DND-41 (cell line): ENCODE measurements around the gene CLEC19A.

Source experiments
- ATAC-seq: fragments of 200-7000 bp; cut with Tn5 transposase; 3 replicates; pipeline ENCODE4 v1.9.1; 2021; ENCODE audit warnings: low read depth; ENCODE audit not compliant: insufficient read depth
- DNase-seq: peaks from one replicate; pipeline ENCODE4 v3.0.0-alpha.2; 2020
- H2AFZ ChIP-seq: 2 replicates; pipeline ENCODE4 v1.6.0; 2012; ENCODE audit warnings: low read depth, low read length
- H3K27ac ChIP-seq: 2 replicates; pipeline ENCODE4 v1.5.1; 2012; ENCODE audit warnings: low read length, inconsistent platforms
- H3K27me3 ChIP-seq: fragments of 200-600 bp; sonication (generic); 2 replicates; pipeline ENCODE4 v1.6.0; 2012; ENCODE audit warnings: low read length, mild to moderate bottlenecking, inconsistent platforms; ENCODE audit not compliant: insufficient read depth, poor library complexity
- H3K36me3 ChIP-seq: 2 replicates; pipeline ENCODE4 v1.5.1; 2012; ENCODE audit warnings: low read length, inconsistent platforms; ENCODE audit not compliant: insufficient read depth
- H3K4me1 ChIP-seq: 2 replicates; pipeline ENCODE4 v1.5.1; 2012; ENCODE audit warnings: mild to moderate bottlenecking, low read length; ENCODE audit not compliant: insufficient read depth
- H3K4me2 ChIP-seq: 2 replicates; pipeline ENCODE4 v1.6.0; 2012; ENCODE audit warnings: mild to moderate bottlenecking, moderate library complexity, low read length, inconsistent platforms; ENCODE audit not compliant: insufficient read depth
- H3K4me3 ChIP-seq, 2 experiments: fragments of 200-600 bp in 1 of 2; shearing (Covaris generic) in 1 of 2; 2 replicates each; pipeline ENCODE4 v1.5.1; 2012 to 2016; ENCODE audit warnings: inconsistent platforms in 2 of 2, low read length in 2 of 2, mild to moderate bottlenecking in 2 of 2, low read depth in 1 of 2, moderate library complexity in 1 of 2
- H3K79me2 ChIP-seq: 2 replicates; pipeline ENCODE4 v1.6.0; 2012; ENCODE audit warnings: low read length, inconsistent platforms; ENCODE audit not compliant: insufficient read depth
- H3K9ac ChIP-seq: 2 replicates; pipeline ENCODE4 v1.6.0; 2012; ENCODE audit warnings: low read depth, mild to moderate bottlenecking, inconsistent platforms, low read length, moderate library complexity
- H3K9me3 ChIP-seq: 2 replicates; pipeline ENCODE4 v1.5.1; 2012; ENCODE audit warnings: low read length, moderate library complexity, mild to moderate bottlenecking, inconsistent platforms; ENCODE audit not compliant: insufficient read depth, severe bottlenecking
- H4K20me1 ChIP-seq: 2 replicates; pipeline ENCODE4 v1.6.0; 2012; ENCODE audit warnings: low read length; ENCODE audit not compliant: insufficient read depth
- EZH2 ChIP-seq: IDR thresholded peaks from 3 replicates; pipeline ENCODE4 v1.6.1; 2012; ENCODE audit warnings: borderline replicate concordance, low read depth, mild to moderate bottlenecking, moderate library complexity, low read length, inconsistent platforms; ENCODE audit not compliant: severe bottlenecking
- TF ChIP-seq, protein P1 (sequence below): IDR thresholded peaks from 2 replicates; pipeline ENCODE4 v1.5.1; 2012; ENCODE audit warnings: borderline replicate concordance, low read length, moderate library complexity, mild to moderate bottlenecking; ENCODE audit not compliant: poor library complexity, severe bottlenecking; ENCODE audit errors: extremely low read depth

Gene CLEC19A

DNA sequence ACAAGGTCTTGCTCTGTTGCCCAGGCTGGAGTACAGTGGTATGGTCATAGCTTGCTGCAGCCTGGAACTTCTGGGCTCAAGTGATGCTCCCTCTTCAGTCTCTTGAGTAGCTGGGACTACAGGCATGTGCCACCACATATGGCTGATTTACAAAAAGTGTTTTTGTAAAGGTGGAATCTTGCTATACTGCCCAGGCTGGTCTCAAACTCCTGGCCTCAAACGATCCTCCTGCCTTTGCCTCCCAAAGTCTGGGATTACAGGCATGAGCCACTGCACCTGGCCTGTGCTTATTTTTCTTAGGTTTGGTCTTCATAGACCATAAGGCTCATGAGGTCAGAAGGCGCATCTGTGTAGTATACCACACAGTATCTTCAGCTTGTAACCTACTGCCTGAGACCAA lies 5.3 kb downstream of the CLEC19A start:
- H4K20me1 ChIP-seq = no peaks in the 10 kb centered on the region
- H3K27ac ChIP-seq = no peak overlapping the region
- H3K4me2 ChIP-seq = no peak overlapping the region
- no peaks in the 10 kb centered on the region for H3K36me3 ChIP-seq
- no peaks in the 10 kb centered on the region for H3K9me3 ChIP-seq
- TF ChIP-seq, protein P1, sequence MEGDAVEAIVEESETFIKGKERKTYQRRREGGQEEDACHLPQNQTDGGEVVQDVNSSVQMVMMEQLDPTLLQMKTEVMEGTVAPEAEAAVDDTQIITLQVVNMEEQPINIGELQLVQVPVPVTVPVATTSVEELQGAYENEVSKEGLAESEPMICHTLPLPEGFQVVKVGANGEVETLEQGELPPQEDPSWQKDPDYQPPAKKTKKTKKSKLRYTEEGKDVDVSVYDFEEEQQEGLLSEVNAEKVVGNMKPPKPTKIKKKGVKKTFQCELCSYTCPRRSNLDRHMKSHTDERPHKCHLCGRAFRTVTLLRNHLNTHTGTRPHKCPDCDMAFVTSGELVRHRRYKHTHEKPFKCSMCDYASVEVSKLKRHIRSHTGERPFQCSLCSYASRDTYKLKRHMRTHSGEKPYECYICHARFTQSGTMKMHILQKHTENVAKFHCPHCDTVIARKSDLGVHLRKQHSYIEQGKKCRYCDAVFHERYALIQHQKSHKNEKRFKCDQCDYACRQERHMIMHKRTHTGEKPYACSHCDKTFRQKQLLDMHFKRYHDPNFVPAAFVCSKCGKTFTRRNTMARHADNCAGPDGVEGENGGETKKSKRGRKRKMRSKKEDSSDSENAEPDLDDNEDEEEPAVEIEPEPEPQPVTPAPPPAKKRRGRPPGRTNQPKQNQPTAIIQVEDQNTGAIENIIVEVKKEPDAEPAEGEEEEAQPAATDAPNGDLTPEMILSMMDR = no peak
- no peak for TF ChIP-seq EZH2
- H3K9ac ChIP-seq = no peak overlapping the region
- DNase-seq = no peak
- H3K4me3 ChIP-seq = no peak overlapping the region
- no peak for ATAC-seq
- no peaks in the 10 kb centered on the region for H3K4me1 ChIP-seq
- no peaks in the 10 kb centered on the region for H3K79me2 ChIP-seq
- peaks cover 4% of the 10 kb centered on the region for H3K27me3 ChIP-seq
- no peak overlapping the region for H2AFZ ChIP-seq

DNA sequence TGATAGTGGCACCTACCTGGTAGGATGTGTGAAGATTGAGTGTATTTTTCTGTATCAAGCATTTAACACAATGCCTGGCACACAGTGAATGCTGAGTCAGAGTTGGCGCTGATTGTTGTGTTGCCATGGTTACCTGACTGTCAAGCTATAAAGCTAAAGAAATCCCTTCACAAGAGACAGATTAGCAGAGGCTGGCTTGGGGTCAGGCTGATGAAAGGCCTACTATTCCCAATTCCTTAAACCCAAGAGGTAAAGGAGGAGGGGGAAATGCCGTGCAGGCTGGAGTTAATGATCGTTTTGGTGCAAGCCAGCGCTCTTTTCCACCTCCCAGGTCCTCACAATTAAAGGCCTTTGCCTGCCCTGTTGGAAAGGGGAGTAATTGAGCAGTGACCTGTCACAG lies 5.9 kb downstream of the CLEC19A start:
- no peaks in the 10 kb centered on the region for H3K4me1 ChIP-seq
- H3K27me3 ChIP-seq = peaks cover 4% of the 10 kb centered on the region
- H2AFZ ChIP-seq = no peak overlapping the region
- no peaks in the 10 kb centered on the region for H3K79me2 ChIP-seq
- TF ChIP-seq, protein P1 = no peak
- TF ChIP-seq EZH2 = no peak
- H3K4me3 ChIP-seq = no peak overlapping the region
- H3K36me3 ChIP-seq = no peaks in the 10 kb centered on the region
- H3K27ac ChIP-seq = no peak overlapping the region
- DNase-seq = no peak
- H3K4me2 ChIP-seq = no peak overlapping the region
- H4K20me1 ChIP-seq = no peaks in the 10 kb centered on the region
- no peak overlapping the region for H3K9ac ChIP-seq
- no peaks in the 10 kb centered on the region for H3K9me3 ChIP-seq
- ATAC-seq = no peak

DNA sequence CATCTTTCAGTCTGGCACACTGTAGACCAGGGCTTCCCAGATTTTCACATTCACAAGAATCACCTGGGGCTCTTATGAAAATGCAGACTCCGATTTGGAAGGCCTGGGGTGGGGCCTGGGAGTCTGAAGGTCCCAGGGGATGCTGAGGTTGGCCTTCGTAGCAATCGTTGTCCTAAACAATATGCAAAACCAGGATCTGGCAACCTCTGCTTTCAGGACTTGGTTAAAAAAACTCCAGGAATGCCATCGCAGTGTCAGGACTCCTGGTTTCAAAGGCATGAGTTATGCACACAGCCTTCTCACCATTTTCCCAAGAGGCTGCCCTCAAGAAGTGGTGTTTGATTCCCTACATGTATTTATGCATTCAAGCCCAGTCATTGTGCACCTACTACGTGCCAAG lies 6.7 kb downstream of the CLEC19A start:
- no peak overlapping the region for H3K4me3 ChIP-seq
- H3K9ac ChIP-seq = no peak overlapping the region
- no peak overlapping the region for H3K4me2 ChIP-seq
- DNase-seq = no peak
- H4K20me1 ChIP-seq = no peaks in the 10 kb centered on the region
- no peaks in the 10 kb centered on the region for H3K4me1 ChIP-seq
- H3K27me3 ChIP-seq = peaks cover 4% of the 10 kb centered on the region
- no peaks in the 10 kb centered on the region for H3K79me2 ChIP-seq
- H3K36me3 ChIP-seq = no peaks in the 10 kb centered on the region
- TF ChIP-seq EZH2 = no peak
- TF ChIP-seq, protein P1 = no peak
- H2AFZ ChIP-seq = no peak overlapping the region
- H3K9me3 ChIP-seq = no peaks in the 10 kb centered on the region
- H3K27ac ChIP-seq = no peak overlapping the region
- no peak for ATAC-seq

DNA sequence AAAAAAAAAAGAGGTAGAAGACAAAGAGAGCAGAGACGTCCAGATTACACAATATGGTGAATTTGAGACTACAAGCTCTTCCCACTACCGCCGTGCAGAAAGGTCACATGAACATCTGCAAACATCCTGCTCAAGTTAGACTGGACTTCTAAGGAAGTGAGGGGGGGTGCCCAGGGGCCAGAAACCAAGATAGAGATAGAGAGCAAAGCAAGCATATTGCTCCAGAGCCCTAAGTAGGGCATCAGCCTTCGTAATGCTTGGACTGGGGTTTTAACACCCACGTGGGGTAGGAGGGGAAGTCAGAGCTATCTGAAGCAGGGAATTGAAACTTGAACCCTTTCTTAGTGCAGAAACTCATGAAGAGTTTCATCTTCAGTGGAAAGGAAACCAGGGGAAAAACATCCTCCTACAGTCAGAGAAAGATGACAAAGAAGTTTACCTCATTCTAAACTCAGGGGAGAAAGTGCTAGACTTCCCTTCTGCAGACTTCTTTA lies 8.7 kb downstream of the CLEC19A start:
- Histone ChIP-seq H3K9ac (no peak overlapping the region), H3K4me1 (no peaks in the 10 kb centered on the region), H2AFZ (no peak overlapping the region), H3K4me3 (no peak overlapping the region), H3K36me3 (no peaks in the 10 kb centered on the region), H3K27me3 (no peaks in the 10 kb centered on the region), H3K27ac (no peak overlapping the region), H3K9me3 (no peaks in the 10 kb centered on the region), H3K79me2 (no peaks in the 10 kb centered on the region), H3K4me2 (no peak overlapping the region), H4K20me1 (no peaks in the 10 kb centered on the region)
- DNase-seq (no peak), ATAC-seq (no peak)
- TF ChIP-seq, protein P1 = no peak
- no peak for TF ChIP-seq EZH2
